Fibroblast of the conjunctiva (primary cell): ENCODE data around the gene TMEM54.
A peak's percentile ranks its signal among the peaks of the same experiment; 100 is the strongest.
"Not testable (repeated sequence)": the region's sequence is repeated elsewhere in the genome, so short reads cannot be mapped to it uniquely, and the experiment has no call there.

Source experiments
- DNase-seq: peaks from one replicate; pipeline ENCODE4 v3.0.0-alpha.2; 2010; ENCODE audit warnings: low read depth

TMEM54 gene

GRCh38 chr1:32919811-32920733 lies 18.9 kb upstream of the TMEM54 start:
- peak; percentile 28 for DNase-seq

- no peak for DNase-seq
These were observed 17.0 kb upstream of the TMEM54 start for GRCh38 chr1:32918179-32918578.

GRCh38 chr1:32917521-32917920 lies 16.3 kb upstream of the TMEM54 start:
- DNase-seq: no peak

- DNase-seq: no peak
These were observed 14.8 kb upstream of the TMEM54 start for GRCh38 chr1:32915766-32916706.

GRCh38 chr1:32910319-32910718 lies 9.1 kb upstream of the TMEM54 start:
- no peak for DNase-seq

- no peak for DNase-seq
These were observed 6.2 kb upstream of the TMEM54 start for GRCh38 chr1:32907435-32907834.

GRCh38 chr1:32906654-32907053 lies 5.5 kb upstream of the TMEM54 start:
- DNase-seq: no peak

GRCh38 chr1:32905588-32905987 lies 4.4 kb upstream of the TMEM54 start:
- DNase-seq: not testable (repeated sequence)

- DNase-seq: no peak
These were observed 3.6 kb upstream of the TMEM54 start for GRCh38 chr1:32904797-32905196.

- DNase-seq: no peak
These were observed 3.0 kb upstream of the TMEM54 start for GRCh38 chr1:32903991-32904785.

- DNase-seq: no peak
These were observed 1.3 kb upstream of the TMEM54 start for GRCh38 chr1:32902535-32902920.

- DNase-seq: no peak
These were observed 790 bp upstream of the TMEM54 start for GRCh38 chr1:32901823-32902534.

- DNase-seq: no peak
These were observed 726 bp downstream of the TMEM54 start for GRCh38 chr1:32900371-32900955.

GRCh38 chr1:32899586-32900296 lies 1.4 kb downstream of the TMEM54 start:
- DNase-seq: no peak

GRCh38 chr1:32898958-32899357 lies 2.2 kb downstream of the TMEM54 start:
- DNase-seq: no peak

GRCh38 chr1:32898056-32898455 lies 3.1 kb downstream of the TMEM54 start:
- no peak for DNase-seq

GRCh38 chr1:32897082-32898049 lies 3.8 kb downstream of the TMEM54 start:
- no peak for DNase-seq

GRCh38 chr1:32896451-32896850 lies 4.7 kb downstream of the TMEM54 start:
- no peak for DNase-seq
